B cell (primary cell): Measurements from ENCODE around the gene C20orf204. TPM values are rescaled to one million over a fixed set of nuclear protein-coding genes. Genes with fewer than 3 reads are reported as not detected.

Experiments used
- ATAC-seq: fragments of 200-7000 bp; cut with Tn5 transposase; one replicate; pipeline ENCODE4 v1.10.0; 2021; ENCODE audit warnings: low read depth, mild to moderate bottlenecking, moderate number of reproducible peaks, moderate library complexity
- CTCF ChIA-PET: fragments of 350-600 bp; sonication (Branson Sonifier 250); formaldehyde crosslinking; loops from one replicate; lab custom pipeline; 2021; ENCODE audit warnings: antibody characterized with exemption, inconsistent platforms; lab: Charles Lee
- POLR2A ChIA-PET: fragments of 350-600 bp; sonication (Branson Sonifier 250); formaldehyde crosslinking; loops from one replicate; lab custom pipeline; 2021; ENCODE audit warnings: antibody characterized with exemption; lab: Charles Lee
- DNase-seq: peaks from one replicate; pipeline ENCODE4 v3.0.0; 2013
- H2AFZ ChIP-seq: 2 replicates; pipeline ENCODE4 v1.6.1; 2012; ENCODE audit warnings: mild to moderate bottlenecking, low read depth, low read length; ENCODE audit not compliant: insufficient read depth, poor library complexity, severe bottlenecking
- H3K27ac ChIP-seq, 2 donors: 1 replicate in 1 of 2; 2 replicates in 1 of 2; pipeline ENCODE4 v1.5.1; 2012 to 2013; ENCODE audit warnings: low read length in 2 of 2, mild to moderate bottlenecking in 2 of 2, moderate library complexity in 1 of 2
- H3K27me3 ChIP-seq, 4 experiments: fragments of 200-600 bp in 1 of 4; sonication (generic) in 1 of 4; replicated peaks in 1 of 4; 1 replicate in 2 of 4; 2 replicates in 2 of 4; pipeline versions ENCODE4 v1.6.1 to v1.7.0; 2013 to 2016; ENCODE audit warnings: low read length in 3 of 4, mild to moderate bottlenecking in 2 of 4, mixed read lengths in 1 of 4, moderate library complexity in 1 of 4; ENCODE audit not compliant: insufficient read depth in 4 of 4, control insufficient read depth in 3 of 4; ENCODE audit errors: control extremely low read depth in 1 of 4
- H3K36me3 ChIP-seq, 2 experiments: replicated peaks in 1 of 2; 1 replicate in 1 of 2; 2 replicates in 1 of 2; pipeline versions ENCODE4 v1.6.1 to v1.7.1; 2013; ENCODE audit warnings: low read length in 1 of 2; ENCODE audit not compliant: insufficient read depth in 2 of 2, control insufficient read depth in 1 of 2; ENCODE audit errors: control extremely low read depth in 1 of 2, extremely low read depth in 1 of 2
- H3K4me1 ChIP-seq, 2 donors: fragments of 200-600 bp in 1 of 2; sonication (generic) in 1 of 2; 1 replicate in 1 of 2; 2 replicates in 1 of 2; pipeline versions ENCODE4 v1.5.1 to v1.6.1; 2013 to 2017; ENCODE audit warnings: low read length in 2 of 2; ENCODE audit not compliant: control insufficient read depth in 2 of 2, insufficient read depth in 2 of 2
- H3K4me2 ChIP-seq: replicated peaks from 2 replicates; pipeline ENCODE3; 2012; ENCODE audit warnings: mild to moderate bottlenecking, low read depth, low read length; ENCODE audit not compliant: poor library complexity, severe bottlenecking
- H3K4me3 ChIP-seq, 5 experiments: fragments of 200-600 bp in 1 of 5; sonication (generic) in 1 of 5; 1 replicate in 3 of 5; 2 replicates in 2 of 5; pipeline versions ENCODE4 v1.5.1 to v1.7.0; 2011 to 2016; ENCODE audit warnings: low read length in 4 of 5, mild to moderate bottlenecking in 4 of 5, low read depth in 2 of 5, control low read depth in 1 of 5, moderate library complexity in 1 of 5; ENCODE audit not compliant: insufficient read depth in 1 of 5; ENCODE audit errors: control extremely low read depth in 1 of 5, extremely low read depth in 1 of 5
- H3K79me2 ChIP-seq: fragments of 200-600 bp; sonication (generic); one replicate; pipeline ENCODE4 v1.6.0; 2016; ENCODE audit warnings: low read length; ENCODE audit not compliant: control insufficient read depth, insufficient read depth
- H3K9ac ChIP-seq: fragments of 200-600 bp; sonication (generic); 2 replicates; pipeline ENCODE4 v1.6.1; 2017; ENCODE audit warnings: mild to moderate bottlenecking, low read length, moderate library complexity
- H3K9me3 ChIP-seq, 3 donors: one replicate each; pipeline versions ENCODE4 v1.6.1 to v1.7.1; 2013; ENCODE audit warnings: low read length in 2 of 3; ENCODE audit not compliant: control insufficient read depth in 2 of 3, insufficient read depth in 1 of 3; ENCODE audit errors: control extremely low read depth in 1 of 3
- H4K20me1 ChIP-seq: 2 replicates; pipeline ENCODE4 v1.6.0; 2012; ENCODE audit warnings: mild to moderate bottlenecking, low read length; ENCODE audit not compliant: insufficient read depth, control insufficient read depth, poor library complexity, severe bottlenecking
- H3K27ac Mint-ChIP-seq: one replicate; pipeline ENCODE4 v1.8.0; 2021; ENCODE audit warnings: mixed read lengths
- H3K27me3 Mint-ChIP-seq: one replicate; pipeline ENCODE4 v1.8.0; 2021; ENCODE audit warnings: mixed read lengths
- H3K4me1 Mint-ChIP-seq: one replicate; pipeline ENCODE4 v1.8.0; 2021; ENCODE audit warnings: mixed read lengths
- H3K4me3 Mint-ChIP-seq: one replicate; pipeline ENCODE4 v1.8.0; 2021; ENCODE audit warnings: mixed read lengths
- H3K9me3 Mint-ChIP-seq: one replicate; pipeline ENCODE4 v1.8.0; 2022; ENCODE audit warnings: mixed read lengths; ENCODE audit not compliant: insufficient read depth
- EZH2 ChIP-seq: IDR thresholded peaks from 2 replicates; pipeline ENCODE4 v1.6.1; 2012; ENCODE audit warnings: borderline replicate concordance, low read depth, mild to moderate bottlenecking, moderate library complexity, low read length; ENCODE audit not compliant: insufficient read depth, poor library complexity, severe bottlenecking
- WGBS: methylation state at CpG from one replicate; pipeline ENCODE4 v1.1.5; 2013; ENCODE audit warnings: missing lambda C conversion rate; ENCODE audit not compliant: insufficient coverage; 5-methylcytosine and 5-hydroxymethylcytosine counted together
- intact Hi-C: fragments of 100-400 bp; cut with micrococcal nuclease; formaldehyde crosslinking; loops from one replicate; pipeline ENCODE4 v1.10.0; 2022
- polyA plus RNA-seq: library from polyadenylated mRNA; depleted of rRNA; stranded (reverse); fragments of >200 nt; gene quantifications from 2 replicates; pipeline ENCODE4 v1.2.3, GENCODE V29; 2012
- total RNA-seq, 2 donors: library from RNA; stranded (reverse); fragments of 120-200 nt in 1 of 2; gene quantifications; 1 replicate in 1 of 2; 2 replicates in 1 of 2; pipeline versions ENCODE4 v1.2.3 to v1.2.4, GENCODE V29; 2013 to 2022
- TF ChIP-seq, protein P1 (sequence below): fragments of 200-600 bp; IDR thresholded peaks from one replicate; pipeline ENCODE4 v1.8.0; 2022; ENCODE audit warnings: antibody characterized with exemption, mild to moderate bottlenecking

The C20orf204 gene
- total and polyA plus RNA-seq, 2 donors (not counting 1 experiment from before 2014, with no cell fraction given): 0.24 to 2.5 TPM

DNA sequence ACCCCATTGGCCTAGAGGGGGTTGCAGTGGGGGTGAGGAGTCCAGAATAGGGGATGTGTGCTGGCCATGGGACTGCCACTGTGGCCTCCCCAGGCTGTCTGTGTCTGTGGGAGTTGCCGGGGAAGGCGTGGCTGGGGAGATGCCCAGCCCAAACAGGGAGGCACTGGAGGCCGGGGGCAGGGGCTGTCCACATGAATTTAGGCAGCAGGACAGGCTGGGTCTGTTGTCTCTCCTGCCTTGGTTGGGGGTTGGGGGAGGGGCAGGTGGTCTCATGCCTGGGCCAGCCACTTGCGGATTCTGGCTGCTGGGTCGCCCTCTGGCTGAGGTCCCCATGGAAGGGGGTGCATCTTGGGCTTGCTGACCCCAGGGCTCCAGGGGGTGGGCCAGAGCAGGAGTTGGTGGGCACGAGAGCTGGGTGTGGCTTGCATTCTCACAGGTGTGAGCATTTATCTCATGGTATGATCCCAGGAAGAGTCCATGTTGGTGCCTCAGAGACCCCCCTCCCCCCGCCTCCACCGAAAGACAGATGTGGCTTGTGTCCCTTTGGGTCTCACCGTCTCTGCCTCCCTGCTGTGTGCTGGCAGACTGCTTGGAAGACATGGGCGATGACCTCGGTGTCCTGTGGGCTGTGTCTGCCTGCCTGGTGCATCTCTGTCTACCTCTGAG lies 9.5 kb downstream of the C20orf204 start:
- Histone ChIP-seq H3K4me1 (peaks cover 21% of the 10 kb centered on the region in 2 donors), H3K36me3 (no peaks in the 10 kb centered on the region), H3K9me3 (peaks cover 0 to 8% (median 0%) of the 10 kb centered on the region in 3 donors), H3K79me2 (no peaks in the 10 kb centered on the region), H2AFZ (no peak overlapping the region), H3K4me3 (no peak overlapping the region), H3K9ac (no peak overlapping the region), H3K4me2 (no peak overlapping the region), H3K27me3 (peaks cover 0 to 40% (median 16%) of the 10 kb centered on the region in 4 experiments), H3K27ac (no peak overlapping the region), H4K20me1 (no peaks in the 10 kb centered on the region)
- CTCF ChIA-PET: interaction anchor here (1.0 kb wide), 1 partner anchor 12 kb away, joined by 3 read pairs; no protein-coding TSS in a partner anchor
- POLR2A ChIA-PET: no interaction called here
- Mint-ChIP-seq H3K9me3 (no peaks in the 10 kb centered on the region), H3K27ac (no peak overlapping the region), H3K4me3 (no peak overlapping the region), H3K4me1 (peaks cover 16% of the 10 kb centered on the region), H3K27me3 (peaks cover 37% of the 10 kb centered on the region)
- intact Hi-C loops: no loop called here
- TF ChIP-seq EZH2: no peak
- TF ChIP-seq, protein P1, sequence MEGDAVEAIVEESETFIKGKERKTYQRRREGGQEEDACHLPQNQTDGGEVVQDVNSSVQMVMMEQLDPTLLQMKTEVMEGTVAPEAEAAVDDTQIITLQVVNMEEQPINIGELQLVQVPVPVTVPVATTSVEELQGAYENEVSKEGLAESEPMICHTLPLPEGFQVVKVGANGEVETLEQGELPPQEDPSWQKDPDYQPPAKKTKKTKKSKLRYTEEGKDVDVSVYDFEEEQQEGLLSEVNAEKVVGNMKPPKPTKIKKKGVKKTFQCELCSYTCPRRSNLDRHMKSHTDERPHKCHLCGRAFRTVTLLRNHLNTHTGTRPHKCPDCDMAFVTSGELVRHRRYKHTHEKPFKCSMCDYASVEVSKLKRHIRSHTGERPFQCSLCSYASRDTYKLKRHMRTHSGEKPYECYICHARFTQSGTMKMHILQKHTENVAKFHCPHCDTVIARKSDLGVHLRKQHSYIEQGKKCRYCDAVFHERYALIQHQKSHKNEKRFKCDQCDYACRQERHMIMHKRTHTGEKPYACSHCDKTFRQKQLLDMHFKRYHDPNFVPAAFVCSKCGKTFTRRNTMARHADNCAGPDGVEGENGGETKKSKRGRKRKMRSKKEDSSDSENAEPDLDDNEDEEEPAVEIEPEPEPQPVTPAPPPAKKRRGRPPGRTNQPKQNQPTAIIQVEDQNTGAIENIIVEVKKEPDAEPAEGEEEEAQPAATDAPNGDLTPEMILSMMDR: no peak
- 91% methylated on average over 9 of the region's 11 CpGs for WGBS
- ATAC-seq (no peak), DNase-seq (no peak)

DNA sequence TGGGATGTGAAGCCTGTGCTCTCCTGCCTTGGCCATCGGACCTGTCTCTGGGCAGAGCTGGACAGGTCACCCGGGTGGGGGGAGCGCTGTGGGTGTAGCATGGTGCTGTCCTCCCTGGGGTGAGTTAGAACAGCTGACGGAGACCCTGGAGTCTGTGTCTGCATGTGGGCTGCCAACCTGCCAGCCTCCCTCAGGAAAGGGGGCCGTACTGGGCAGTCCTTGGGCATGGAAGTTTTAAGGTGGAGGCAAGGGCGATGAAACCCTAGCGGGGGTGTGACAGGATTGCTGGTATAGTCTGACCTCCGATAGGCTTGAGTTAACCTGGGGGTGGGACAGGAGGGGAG lies 11.0 kb downstream of the C20orf204 start:
- Histone ChIP-seq H3K79me2 (no peaks in the 10 kb centered on the region), H2AFZ (no peak overlapping the region), H4K20me1 (no peaks in the 10 kb centered on the region), H3K4me3 (no peak overlapping the region), H3K36me3 (no peaks in the 10 kb centered on the region), H3K27ac (no peak overlapping the region), H3K27me3 (peaks cover 0 to 48% (median 19%) of the 10 kb centered on the region in 4 experiments), H3K9me3 (peaks cover 0 to 12% (median 0%) of the 10 kb centered on the region in 3 donors), H3K4me1 (peaks cover 12 to 14% of the 10 kb centered on the region in 2 donors), H3K4me2 (no peak overlapping the region), H3K9ac (no peak overlapping the region)
- Mint-ChIP-seq H3K27ac (no peak overlapping the region), H3K4me3 (no peak overlapping the region), H3K4me1 (peaks cover 13% of the 10 kb centered on the region), H3K9me3 (no peaks in the 10 kb centered on the region), H3K27me3 (peaks cover 39% of the 10 kb centered on the region)
- CTCF ChIA-PET: no interaction called here
- ATAC-seq (no peak), DNase-seq (no peak)
- POLR2A ChIA-PET: interaction anchor here (0.6 to 0.8 kb wide), 2 partner anchors 8 to 521 kb away, joined by 3 to 4 read pairs; no protein-coding TSS in a partner anchor
- intact Hi-C loops: no loop called here
- 95% methylated on average over 8 of the region's 8 CpGs for WGBS
- TF ChIP-seq, protein P1: no peak
- no peak for TF ChIP-seq EZH2
